Daoy (cell line): ENCODE measurements around the gene SGPP2. TPM values are rescaled to one million over a fixed set of nuclear protein-coding genes. Genes with fewer than 3 reads are reported as not detected.
"Not testable (repeated sequence)": the region's sequence is repeated elsewhere in the genome, so short reads cannot be mapped to it uniquely, and the experiment has no call there.

Experiments
- DNase-seq: peaks from one replicate; pipeline ENCODE4 v3.0.0-alpha.2; 2015; ENCODE audit warnings: low read depth
- total RNA-seq: library from RNA; depleted of rRNA; stranded (reverse); fragments of >200 nt; shearing (Covaris generic); gene quantifications from 2 replicates; pipeline ENCODE4 v1.2.3, GENCODE V29; 2014; rRNA removed

SGPP2 gene
- total RNA-seq: 0.74 and 0.92 TPM in 2 replicates

GRCh38 chr2:222424276-222424728, at the start of gene SGPP2:
TSS of gene SGPP2 (plus strand) at chr2:222424543. CDS start at chr2:222424603, 60 bp downstream.
- no peak for DNase-seq

- DNase-seq: no peak
Observed at GRCh38 chr2:222375798-222376197, 48.5 kb upstream of the SGPP2 start.

- no peak for DNase-seq
Observed at GRCh38 chr2:222380456-222380855, 43.9 kb upstream of the SGPP2 start.

GRCh38 chr2:222381566-222381965, 42.8 kb upstream of the SGPP2 start:
- no peak for DNase-seq

GRCh38 chr2:222383255-222383654, 41.1 kb upstream of the SGPP2 start:
- no peak for DNase-seq

- no peak for DNase-seq
Observed at GRCh38 chr2:222391743-222392285, 32.5 kb upstream of the SGPP2 start.

- DNase-seq: no peak
Observed at GRCh38 chr2:222393733-222394267, 30.5 kb upstream of the SGPP2 start.

GRCh38 chr2:222398446-222398885, 25.9 kb upstream of the SGPP2 start:
- no peak for DNase-seq

- DNase-seq: no peak
Observed at GRCh38 chr2:222399038-222399783, 25.1 kb upstream of the SGPP2 start.

- peak; percentile 8 for DNase-seq
Observed at GRCh38 chr2:222404151-222404905, 20.0 kb upstream of the SGPP2 start.

GRCh38 chr2:222408684-222409083, 15.7 kb upstream of the SGPP2 start:
- no peak for DNase-seq

GRCh38 chr2:222410534-222410933, 13.8 kb upstream of the SGPP2 start:
- DNase-seq: peak; percentile 13

GRCh38 chr2:222412334-222412733, 12.0 kb upstream of the SGPP2 start:
- not testable (repeated sequence) for DNase-seq

- no peak for DNase-seq
Observed at GRCh38 chr2:222413295-222413911, 10.9 kb upstream of the SGPP2 start.

- DNase-seq: peak; percentile 16
Observed at GRCh38 chr2:222418739-222419138, 5.6 kb upstream of the SGPP2 start.

GRCh38 chr2:222420508-222420907, 3.8 kb upstream of the SGPP2 start:
- no peak for DNase-seq

- no peak for DNase-seq
Observed at GRCh38 chr2:222421626-222422025, 2.7 kb upstream of the SGPP2 start.

- DNase-seq: no peak
Observed at GRCh38 chr2:222423186-222423585, 1.2 kb upstream of the SGPP2 start.

GRCh38 chr2:222423632-222424275, 589 bp upstream of the SGPP2 start:
- DNase-seq: peak; percentile 57

- no peak for DNase-seq
Observed at GRCh38 chr2:222424729-222425671, 657 bp downstream of the SGPP2 start.
